ENCODE measurements around the gene UBTD1. TPM values are rescaled to one million over a fixed set of nuclear protein-coding genes. Genes with fewer than 3 reads are reported as not detected.
"Not testable (repeated sequence)": the region's sequence is repeated elsewhere in the genome, so short reads cannot be mapped to it uniquely, and the experiment has no call there.

The UBTD1 gene
- total RNA-seq, 1 donor from 2014 or later, result 37.7 TPM

DNA sequence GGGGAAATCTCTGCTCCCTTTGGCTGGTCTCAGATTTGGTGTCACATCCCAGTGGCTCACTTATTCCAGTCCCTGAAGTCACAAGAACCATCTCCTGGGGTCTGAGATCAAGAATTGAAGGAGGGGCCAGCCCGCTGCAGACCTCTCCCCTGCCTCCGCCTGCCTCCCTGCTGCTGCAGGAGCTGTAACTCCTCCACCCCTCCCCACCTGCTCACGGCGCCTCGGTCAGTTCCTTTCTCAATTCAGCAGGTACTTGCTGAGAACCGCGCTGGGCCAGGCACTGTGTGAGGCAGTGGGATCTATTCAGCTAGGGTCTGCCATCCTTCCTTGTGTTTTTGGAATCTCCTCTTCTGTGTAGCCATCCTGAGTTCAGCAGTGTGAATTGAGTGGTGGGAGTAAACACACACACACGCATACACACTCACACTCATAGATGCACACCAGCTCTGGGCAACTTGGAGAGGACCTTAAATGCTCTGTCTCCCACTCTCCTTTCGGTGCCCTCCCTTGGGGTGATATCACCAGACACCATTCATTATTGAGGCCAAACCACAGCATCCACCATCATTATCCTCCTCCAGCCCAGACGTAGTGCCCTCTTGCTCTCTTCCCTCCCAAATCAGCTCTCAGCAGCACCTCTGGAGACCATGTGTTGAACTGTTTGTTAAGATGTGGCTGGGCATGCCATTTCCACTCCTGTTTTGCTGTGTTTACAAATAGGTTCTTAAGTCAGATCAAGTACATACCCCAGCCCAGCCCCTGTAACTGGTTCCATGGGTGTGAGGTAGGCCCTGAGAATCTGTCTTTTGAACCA lies 51.8 kb downstream of the UBTD1 start:
- ATAC-seq (no peak), DNase-seq (no peak)
- peaks cover 24% of the 10 kb centered on the region for H3K4me1 ChIP-seq
- intact Hi-C loops (cut with DNase I), result loop anchor here (10.0 kb wide), 1 partner anchor 86 kb away; no protein-coding TSS in a partner anchor
- H3K27ac ChIP-seq, result peak overlapping the region; percentile 4
- TF ChIP-seq, protein P1, sequence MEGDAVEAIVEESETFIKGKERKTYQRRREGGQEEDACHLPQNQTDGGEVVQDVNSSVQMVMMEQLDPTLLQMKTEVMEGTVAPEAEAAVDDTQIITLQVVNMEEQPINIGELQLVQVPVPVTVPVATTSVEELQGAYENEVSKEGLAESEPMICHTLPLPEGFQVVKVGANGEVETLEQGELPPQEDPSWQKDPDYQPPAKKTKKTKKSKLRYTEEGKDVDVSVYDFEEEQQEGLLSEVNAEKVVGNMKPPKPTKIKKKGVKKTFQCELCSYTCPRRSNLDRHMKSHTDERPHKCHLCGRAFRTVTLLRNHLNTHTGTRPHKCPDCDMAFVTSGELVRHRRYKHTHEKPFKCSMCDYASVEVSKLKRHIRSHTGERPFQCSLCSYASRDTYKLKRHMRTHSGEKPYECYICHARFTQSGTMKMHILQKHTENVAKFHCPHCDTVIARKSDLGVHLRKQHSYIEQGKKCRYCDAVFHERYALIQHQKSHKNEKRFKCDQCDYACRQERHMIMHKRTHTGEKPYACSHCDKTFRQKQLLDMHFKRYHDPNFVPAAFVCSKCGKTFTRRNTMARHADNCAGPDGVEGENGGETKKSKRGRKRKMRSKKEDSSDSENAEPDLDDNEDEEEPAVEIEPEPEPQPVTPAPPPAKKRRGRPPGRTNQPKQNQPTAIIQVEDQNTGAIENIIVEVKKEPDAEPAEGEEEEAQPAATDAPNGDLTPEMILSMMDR (IDR thresholded peaks at IDR 0.05), result no peak
- H3K4me3 ChIP-seq, result no peak overlapping the region
- no peaks in the 10 kb centered on the region for H3K9me3 ChIP-seq
- no peaks in the 10 kb centered on the region for H3K27me3 ChIP-seq (ENCODE audit: low read depth)
- H3K36me3 ChIP-seq, result no peaks in the 10 kb centered on the region

DNA sequence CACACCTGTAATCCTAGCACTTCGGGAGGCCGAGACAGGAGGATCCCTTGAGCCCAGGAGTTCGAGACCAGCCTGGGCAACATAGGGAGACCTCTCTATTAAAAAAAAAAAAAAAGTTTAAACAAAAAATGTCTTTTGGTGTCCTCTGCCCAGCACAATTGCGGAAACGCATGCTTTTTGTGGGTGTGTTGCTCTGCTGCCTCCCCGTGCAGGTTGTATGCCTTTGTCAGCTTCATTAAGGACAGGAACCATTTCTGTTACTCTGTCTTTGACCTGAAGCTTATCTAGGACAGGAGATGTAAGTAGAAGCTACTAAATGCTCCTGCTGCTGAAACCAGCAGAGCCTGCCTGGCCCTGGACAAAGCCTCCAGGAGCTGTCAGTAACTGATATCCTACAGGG lies 52.5 kb downstream of the UBTD1 start:
- H3K36me3 ChIP-seq, result no peaks in the 10 kb centered on the region
- H3K27ac ChIP-seq, result no peak overlapping the region
- H3K4me1 ChIP-seq, result peaks cover 24% of the 10 kb centered on the region
- ATAC-seq, result no peak
- no peaks in the 10 kb centered on the region for H3K27me3 ChIP-seq (ENCODE audit: low read depth)
- TF ChIP-seq, protein P1 (IDR thresholded peaks at IDR 0.05), result no peak
- H3K4me3 ChIP-seq, result no peak overlapping the region
- intact Hi-C loops (cut with DNase I), result loop anchor here (10.0 kb wide), 1 partner anchor 86 kb away; no protein-coding TSS in a partner anchor
- no peaks in the 10 kb centered on the region for H3K9me3 ChIP-seq
- DNase-seq, result no peak

DNA sequence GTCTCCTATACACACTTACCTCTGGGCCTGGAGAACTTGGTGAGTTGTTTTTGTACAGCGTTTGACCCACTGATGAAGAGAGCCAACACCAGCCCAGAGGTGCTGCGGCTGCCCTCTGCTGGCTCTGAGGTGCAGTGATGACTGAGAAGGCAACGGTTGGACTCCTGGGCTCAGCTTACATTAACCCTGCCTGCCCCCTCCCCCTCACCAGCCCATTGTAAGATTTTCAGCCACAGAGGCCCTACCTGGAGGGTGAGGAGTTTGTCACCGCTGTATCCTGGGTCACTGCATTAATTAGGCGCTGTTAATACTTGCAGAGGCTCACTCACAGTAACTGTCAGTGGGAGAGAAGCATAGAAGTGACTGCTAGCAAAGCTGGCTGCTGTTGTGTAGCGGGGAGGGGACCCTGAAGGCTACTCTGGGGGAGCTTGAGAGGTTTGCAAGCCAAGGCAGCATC lies 54.9 kb downstream of the UBTD1 start:
- no peak overlapping the region for H3K4me3 ChIP-seq
- H3K9me3 ChIP-seq, result no peaks in the 10 kb centered on the region
- ATAC-seq, result peak; percentile 91 to 93
- peaks cover 24% of the 10 kb centered on the region for H3K4me1 ChIP-seq
- no peaks in the 10 kb centered on the region for H3K27me3 ChIP-seq (ENCODE audit: low read depth)
- DNase-seq, result peak; percentile 80
- TF ChIP-seq, protein P1 (IDR thresholded peaks at IDR 0.05), result peak; percentile 85
- H3K36me3 ChIP-seq, result no peaks in the 10 kb centered on the region
- intact Hi-C loops (cut with DNase I), result loop anchor here (10.0 kb wide), 1 partner anchor 89 kb away; no protein-coding TSS in a partner anchor
- H3K27ac ChIP-seq, result no peak overlapping the region

DNA sequence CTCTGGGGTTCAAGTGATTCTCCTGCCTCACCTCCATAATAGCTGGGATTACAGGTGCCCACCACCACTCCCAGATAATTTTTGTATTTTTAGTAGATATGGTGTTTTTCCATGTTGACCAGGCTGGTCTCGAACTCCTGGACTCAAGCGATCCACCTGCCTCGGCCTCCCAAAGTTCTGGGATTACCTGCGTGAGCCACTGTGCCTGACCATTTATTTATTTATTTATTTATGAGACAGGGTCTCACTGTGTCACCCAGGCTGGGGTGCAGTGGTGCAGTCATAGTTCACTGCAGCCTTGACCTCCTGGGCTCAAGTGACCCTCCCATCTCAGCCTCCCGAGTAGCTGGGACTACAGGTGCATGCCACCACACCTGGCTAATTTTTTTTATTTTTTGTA lies 55.6 kb downstream of the UBTD1 start:
- DNase-seq, result peak; percentile 4
- intact Hi-C loops (cut with DNase I), result loop anchor here (10.0 kb wide), 1 partner anchor 90 kb away; no protein-coding TSS in a partner anchor
- H3K27ac ChIP-seq; H3K9me3 ChIP-seq; H3K27me3 ChIP-seq (ENCODE audit: low read depth); H3K4me3 ChIP-seq; ATAC-seq; H3K36me3 ChIP-seq: not testable (repeated sequence)
- H3K4me1 ChIP-seq, result peaks cover 21% of the 10 kb centered on the region

DNA sequence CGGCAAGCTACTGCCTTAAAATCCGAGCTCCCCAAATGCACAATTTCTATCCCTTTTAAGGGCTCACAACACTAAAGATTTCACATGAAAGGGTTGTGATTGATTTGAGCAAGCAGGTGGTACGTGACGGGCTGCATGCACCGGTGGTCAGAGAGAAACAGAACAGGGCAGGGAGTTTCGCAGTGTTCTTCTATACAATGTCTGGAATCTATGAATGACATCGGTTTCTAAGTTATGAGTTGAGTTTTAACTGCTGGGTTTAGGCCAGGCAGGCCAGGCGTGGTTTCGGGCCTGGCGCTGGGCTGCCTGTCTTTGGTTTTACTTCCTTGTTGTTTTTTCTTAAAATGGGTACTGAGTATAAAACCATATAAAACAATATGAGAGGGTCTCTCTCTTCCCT lies 56.8 kb downstream of the UBTD1 start:
- intact Hi-C loops (cut with DNase I), result loop anchor here (10.0 kb wide), 1 partner anchor 91 kb away; no protein-coding TSS in a partner anchor

DNA sequence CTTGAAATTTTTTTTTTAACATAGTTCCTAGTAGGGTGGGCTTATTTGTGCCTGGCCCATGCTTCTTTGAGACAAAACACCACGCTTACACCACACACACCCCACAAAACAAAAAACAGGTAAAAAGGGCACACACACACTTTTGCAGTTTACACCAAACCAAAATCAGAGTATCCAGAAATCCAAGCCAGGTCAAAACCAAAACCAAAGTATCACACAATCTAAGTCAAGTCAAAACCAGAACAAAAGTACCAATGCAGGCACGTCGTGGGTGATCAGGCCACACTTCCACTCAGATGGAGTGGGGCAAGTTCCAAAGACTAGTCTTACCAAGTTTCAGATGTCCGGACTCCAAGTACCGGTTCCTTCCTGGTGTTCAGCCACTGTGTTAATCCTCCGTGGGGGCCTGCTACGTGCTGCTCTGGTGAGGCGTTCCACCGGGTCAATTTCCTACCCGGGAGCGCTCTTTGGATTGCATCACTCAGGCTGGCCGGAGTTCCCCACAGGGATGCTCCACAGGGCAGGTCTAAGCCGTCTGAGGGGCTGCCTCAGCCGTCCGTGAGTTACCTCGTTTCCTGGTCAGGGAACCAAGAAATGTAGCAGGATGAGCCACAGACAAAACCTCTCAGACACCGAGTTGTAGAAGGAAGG lies 62.1 kb downstream of the UBTD1 start:
- H3K9me3 ChIP-seq; H3K27me3 ChIP-seq (ENCODE audit: low read depth); DNase-seq; H3K4me3 ChIP-seq; H3K4me1 ChIP-seq; intact Hi-C loops (cut with DNase I); H3K36me3 ChIP-seq; ATAC-seq: not testable (repeated sequence)
- H3K27ac ChIP-seq, result peak overlapping the region; percentile 36

More for the DNA sequence above, 56.8 kb downstream of the UBTD1 start:
- H3K4me3 ChIP-seq; H3K9me3 ChIP-seq; H3K27ac ChIP-seq; DNase-seq; H3K27me3 ChIP-seq (ENCODE audit: low read depth); ATAC-seq; H3K4me1 ChIP-seq; H3K36me3 ChIP-seq: not testable (repeated sequence)

DNA sequence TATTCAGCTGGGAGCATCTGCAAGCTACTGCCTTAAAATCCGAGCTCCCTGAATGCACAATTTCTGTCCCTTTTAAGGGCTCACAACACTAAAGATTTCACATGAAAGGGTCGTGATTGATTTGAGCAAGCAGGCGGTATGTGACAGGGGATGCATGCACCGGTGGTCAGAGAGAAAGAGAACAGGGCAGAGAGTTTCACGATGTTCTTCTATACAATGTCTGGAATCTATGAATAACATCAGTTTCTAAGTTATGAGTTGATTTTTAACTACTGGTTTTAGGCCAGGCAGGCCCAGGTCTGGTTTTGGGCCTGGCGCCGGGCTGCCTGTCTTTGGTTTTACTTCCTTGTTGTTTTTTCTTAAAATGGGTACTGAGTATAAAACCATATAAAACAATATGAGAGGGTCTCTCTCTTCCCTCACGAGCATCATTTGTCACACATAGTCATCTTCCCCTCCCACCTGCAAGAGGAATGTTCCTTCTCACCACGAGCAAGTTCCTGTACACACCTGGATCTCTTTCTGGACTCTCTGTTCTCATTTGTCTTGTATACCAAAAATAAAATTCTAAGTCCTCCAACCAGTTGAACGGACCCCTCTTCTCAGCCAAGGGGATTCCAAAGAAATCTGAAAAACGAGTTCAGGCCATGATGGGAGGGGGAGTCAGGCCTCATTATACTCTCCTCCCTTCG lies 62.8 kb downstream of the UBTD1 start:
- H3K27me3 ChIP-seq (ENCODE audit: low read depth); H3K4me1 ChIP-seq; DNase-seq; intact Hi-C loops (cut with DNase I); H3K9me3 ChIP-seq; H3K36me3 ChIP-seq; ATAC-seq; H3K4me3 ChIP-seq: not testable (repeated sequence)
- H3K27ac ChIP-seq, result peak overlapping the region; percentile 36

DNA sequence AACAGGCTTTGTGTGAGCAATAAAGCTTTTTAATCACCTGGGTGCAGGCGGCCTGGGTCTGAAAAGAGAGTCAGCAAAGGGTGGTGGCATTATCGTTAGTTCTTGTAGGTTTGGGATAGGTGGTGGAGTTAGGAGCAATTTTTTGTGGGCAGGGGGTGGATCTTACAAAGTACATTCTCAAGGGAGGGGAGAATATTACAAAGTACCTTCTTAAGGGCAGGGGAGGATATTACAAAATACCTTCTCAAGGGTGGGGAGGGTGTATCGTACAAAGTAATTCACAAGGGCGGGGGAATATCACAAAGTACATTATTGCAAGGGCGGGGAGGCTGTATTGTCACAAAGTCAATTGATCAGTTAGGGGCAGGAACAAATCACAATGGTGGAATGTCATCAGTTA lies 63.6 kb downstream of the UBTD1 start:
- H3K4me1 ChIP-seq; H3K27me3 ChIP-seq (ENCODE audit: low read depth); H3K4me3 ChIP-seq; intact Hi-C loops (cut with DNase I); H3K27ac ChIP-seq; H3K9me3 ChIP-seq; DNase-seq; H3K36me3 ChIP-seq; ATAC-seq: not testable (repeated sequence)
